Neural cell (in vitro differentiated cells): ENCODE results near the gene SAMMSON. TPM values are rescaled to one million over a fixed set of nuclear protein-coding genes. Genes with fewer than 3 reads are reported as not detected.

ENCODE experiments used
- H2AFZ ChIP-seq: fragments of 200-600, 300-800 bp; sonication (generic), shearing (Covaris generic); 2 replicates; pipeline ENCODE4 v1.6.0; 2014; ENCODE audit warnings: low read depth, mild to moderate bottlenecking, antibody characterized with exemption, low read length, moderate library complexity
- H3F3A ChIP-seq: fragments of 200-600 bp; shearing (Covaris generic); 2 replicates; pipeline ENCODE4 v1.6.1; 2016; ENCODE audit warnings: mild to moderate bottlenecking, moderate library complexity, mixed read lengths, antibody characterized with exemption, low read length; ENCODE audit not compliant: insufficient read depth, poor library complexity, severe bottlenecking
- H3K27ac ChIP-seq: fragments of 200-600, 300-800 bp; sonication (generic), shearing (Covaris generic); 2 replicates; pipeline ENCODE4 v1.5.1; 2014; ENCODE audit warnings: mild to moderate bottlenecking, low read length, moderate library complexity
- H3K27me3 ChIP-seq: fragments of 300-800, 200-600 bp; sonication (generic), shearing (Covaris generic); 2 replicates; pipeline ENCODE4 v1.6.0; 2014; ENCODE audit warnings: mild to moderate bottlenecking, low read depth, low read length, moderate library complexity; ENCODE audit not compliant: insufficient read depth
- H3K36me3 ChIP-seq: fragments of 300-800, 200-600 bp; sonication (generic), shearing (Covaris generic); 2 replicates; pipeline ENCODE4 v1.5.1; 2014; ENCODE audit warnings: mild to moderate bottlenecking, antibody characterized with exemption, low read length, moderate library complexity; ENCODE audit not compliant: insufficient read depth
- H3K4me2 ChIP-seq: fragments of 300-800, 200-600 bp; sonication (generic), shearing (Covaris generic); 2 replicates; pipeline ENCODE4 v1.6.0; 2014; ENCODE audit warnings: mild to moderate bottlenecking, low read length
- H3K4me3 ChIP-seq: fragments of 300-800, 200-600 bp; sonication (generic), shearing (Covaris generic); 2 replicates; pipeline ENCODE4 v1.5.1; 2014; ENCODE audit warnings: mild to moderate bottlenecking, low read length, moderate library complexity
- H3K79me2 ChIP-seq: fragments of 200-600 bp; shearing (Covaris generic); replicated peaks from 2 replicates; pipeline ENCODE4 v1.6.0; 2014; ENCODE audit warnings: mild to moderate bottlenecking, low read length, moderate library complexity; ENCODE audit not compliant: insufficient read depth
- H3K9ac ChIP-seq: fragments of 300-800, 200-600 bp; sonication (generic), shearing (Covaris generic); 2 replicates; pipeline ENCODE4 v1.6.1; 2016; ENCODE audit warnings: mild to moderate bottlenecking, low read length, mixed read lengths
- H3K9me2 ChIP-seq: fragments of 200-600 bp; shearing (Covaris generic); 2 replicates; pipeline ENCODE4 v1.6.1; 2016; ENCODE audit warnings: mild to moderate bottlenecking, low read length, mixed read lengths; ENCODE audit not compliant: insufficient read depth
- H3K9me3 ChIP-seq: fragments of 200-600, 300-800 bp; sonication (generic), shearing (Covaris generic); 2 replicates; pipeline ENCODE4 v1.6.1; 2016; ENCODE audit warnings: mild to moderate bottlenecking, mixed run types, low read length, moderate library complexity, mixed read lengths
- H4K20me1 ChIP-seq: fragments of 200-600 bp; shearing (Covaris generic); 2 replicates; pipeline ENCODE4 v1.6.1; 2016; ENCODE audit warnings: mild to moderate bottlenecking, mixed run types; ENCODE audit not compliant: insufficient read depth
- EZH2 ChIP-seq: fragments of 200-600, 300-800 bp; shearing (Covaris generic), sonication (generic); IDR thresholded peaks from 2 replicates; pipeline ENCODE4 v1.6.1; 2014; ENCODE audit warnings: antibody characterized with exemption, low read length, borderline replicate concordance, mild to moderate bottlenecking; ENCODE audit not compliant: insufficient read depth, poor library complexity, severe bottlenecking
- POLR2AphosphoS5 ChIP-seq: IDR thresholded peaks from 2 replicates; pipeline ENCODE4 v1.6.1; 2012
- RAD21 ChIP-seq: fragments of 450-650 bp; conservative IDR thresholded peaks from 2 replicates; pipeline ENCODE4 v1.6.1; 2014; ENCODE audit warnings: antibody characterized with exemption, mild to moderate bottlenecking, moderate library complexity
- REST ChIP-seq: IDR thresholded peaks from 2 replicates; pipeline ENCODE4 v1.6.1; 2012; ENCODE audit warnings: borderline replicate concordance
- SMC3 ChIP-seq: fragments of 450-650 bp; conservative IDR thresholded peaks from 2 replicates; pipeline ENCODE4 v1.6.1; 2014; ENCODE audit warnings: antibody characterized with exemption, mild to moderate bottlenecking, moderate library complexity; ENCODE audit not compliant: poor library complexity
- TAF1 ChIP-seq: IDR thresholded peaks from 2 replicates; pipeline ENCODE4 v1.6.1; 2012; ENCODE audit warnings: low read depth
- polyA plus RNA-seq: library from polyadenylated mRNA; depleted of rRNA; stranded (reverse); fragments of >200 nt; gene quantifications from 2 replicates; pipeline ENCODE4 v1.2.3, GENCODE V29; 2014
- TF ChIP-seq, protein P1 (sequence below): fragments of 450-650 bp; IDR thresholded peaks from 2 replicates; pipeline ENCODE4 v1.5.1; 2014; ENCODE audit warnings: antibody characterized with exemption, mild to moderate bottlenecking, moderate library complexity; ENCODE audit not compliant: poor library complexity, severe bottlenecking

Gene SAMMSON
- polyA plus RNA-seq, 1 donor from 2014 or later = not detected

- Histone ChIP-seq H4K20me1 (no peaks in the 10 kb centered on the region), H3K4me3 (no peak overlapping the region), H3F3A (no peaks in the 10 kb centered on the region), H3K79me2 (no peaks in the 10 kb centered on the region), H3K36me3 (no peaks in the 10 kb centered on the region), H3K4me2 (no peak overlapping the region), H3K27ac (no peak overlapping the region), H3K27me3 (no peaks in the 10 kb centered on the region), H2AFZ (no peak overlapping the region), H3K9me2 (no peaks in the 10 kb centered on the region), H3K9ac (no peak overlapping the region), H3K9me3 (no peaks in the 10 kb centered on the region)
- TF ChIP-seq, protein P1, sequence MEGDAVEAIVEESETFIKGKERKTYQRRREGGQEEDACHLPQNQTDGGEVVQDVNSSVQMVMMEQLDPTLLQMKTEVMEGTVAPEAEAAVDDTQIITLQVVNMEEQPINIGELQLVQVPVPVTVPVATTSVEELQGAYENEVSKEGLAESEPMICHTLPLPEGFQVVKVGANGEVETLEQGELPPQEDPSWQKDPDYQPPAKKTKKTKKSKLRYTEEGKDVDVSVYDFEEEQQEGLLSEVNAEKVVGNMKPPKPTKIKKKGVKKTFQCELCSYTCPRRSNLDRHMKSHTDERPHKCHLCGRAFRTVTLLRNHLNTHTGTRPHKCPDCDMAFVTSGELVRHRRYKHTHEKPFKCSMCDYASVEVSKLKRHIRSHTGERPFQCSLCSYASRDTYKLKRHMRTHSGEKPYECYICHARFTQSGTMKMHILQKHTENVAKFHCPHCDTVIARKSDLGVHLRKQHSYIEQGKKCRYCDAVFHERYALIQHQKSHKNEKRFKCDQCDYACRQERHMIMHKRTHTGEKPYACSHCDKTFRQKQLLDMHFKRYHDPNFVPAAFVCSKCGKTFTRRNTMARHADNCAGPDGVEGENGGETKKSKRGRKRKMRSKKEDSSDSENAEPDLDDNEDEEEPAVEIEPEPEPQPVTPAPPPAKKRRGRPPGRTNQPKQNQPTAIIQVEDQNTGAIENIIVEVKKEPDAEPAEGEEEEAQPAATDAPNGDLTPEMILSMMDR = no peak
- TF ChIP-seq REST = no peak
- no peak for TF ChIP-seq SMC3
- TF ChIP-seq POLR2AphosphoS5 = no peak
- no peak for TF ChIP-seq RAD21
Observed at GRCh38 chr3:69993757-69994156, 5.8 kb upstream of the SAMMSON start.

GRCh38 chr3:69994919-69995318 lies 4.6 kb upstream of the SAMMSON start:
- H3K4me2 ChIP-seq = no peak overlapping the region
- H4K20me1 ChIP-seq = no peaks in the 10 kb centered on the region
- TF ChIP-seq SMC3 (no peak), POLR2AphosphoS5 (no peak)
- H3K9ac ChIP-seq = no peak overlapping the region
- no peaks in the 10 kb centered on the region for H3K79me2 ChIP-seq
- H3K4me3 ChIP-seq = no peak overlapping the region
- no peaks in the 10 kb centered on the region for H3K27me3 ChIP-seq
- no peaks in the 10 kb centered on the region for H3F3A ChIP-seq
- no peak overlapping the region for H2AFZ ChIP-seq
- no peaks in the 10 kb centered on the region for H3K36me3 ChIP-seq
- H3K9me2 ChIP-seq = no peaks in the 10 kb centered on the region
- H3K27ac ChIP-seq = no peak overlapping the region
- no peaks in the 10 kb centered on the region for H3K9me3 ChIP-seq

DNA sequence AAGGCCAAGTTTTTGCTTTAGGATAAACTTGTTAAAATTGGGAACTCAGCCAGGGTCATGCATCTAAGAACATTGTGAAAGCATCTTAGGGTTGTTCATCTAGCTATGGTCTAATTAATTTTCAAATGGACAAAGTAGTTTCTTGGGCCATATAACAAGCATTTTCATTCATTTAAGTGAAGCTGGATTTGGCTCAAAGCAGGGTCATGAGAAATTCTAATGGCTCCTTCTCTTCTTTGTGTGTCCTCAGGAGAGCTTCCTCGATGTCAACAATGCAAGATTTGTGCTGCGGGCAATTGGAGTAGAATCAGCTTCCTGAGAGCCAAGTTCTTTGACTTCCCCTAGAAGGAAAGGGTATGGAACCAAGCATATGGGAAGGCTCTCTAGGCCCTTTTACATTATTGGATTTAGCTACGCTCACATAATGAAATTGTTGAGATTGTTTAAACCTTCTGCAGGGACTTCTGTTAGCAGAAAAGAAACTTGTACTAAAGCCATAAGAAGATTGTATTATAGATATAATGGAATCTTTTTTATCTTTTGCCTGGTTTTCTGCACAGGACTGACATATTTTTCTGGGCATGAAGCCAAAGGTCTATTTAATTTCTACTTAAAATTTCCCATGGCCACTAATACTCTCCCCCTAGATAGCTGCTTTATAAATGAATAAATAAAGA lies 1.8 kb upstream of the SAMMSON start:
- H3K79me2 ChIP-seq = no peaks in the 10 kb centered on the region
- no peaks in the 10 kb centered on the region for H3K9me2 ChIP-seq
- H3K4me3 ChIP-seq = no peak overlapping the region
- no peaks in the 10 kb centered on the region for H4K20me1 ChIP-seq
- TF ChIP-seq TAF1 (no peak), EZH2 (no peak), SMC3 (no peak), RAD21 (no peak), REST (no peak), POLR2AphosphoS5 (no peak)
- TF ChIP-seq, protein P1 = no peak
- H3K9ac ChIP-seq = no peak overlapping the region
- H2AFZ ChIP-seq = no peak overlapping the region
- no peaks in the 10 kb centered on the region for H3K27me3 ChIP-seq
- no peaks in the 10 kb centered on the region for H3K9me3 ChIP-seq
- no peaks in the 10 kb centered on the region for H3F3A ChIP-seq
- H3K4me2 ChIP-seq = no peak overlapping the region
- no peaks in the 10 kb centered on the region for H3K36me3 ChIP-seq
- no peak overlapping the region for H3K27ac ChIP-seq
